Activated naive CD4-positive, alpha-beta T cell treated with anti-CD3 and anti-CD28 coated beads, Interleukin-2, amount 10 ng/mL, durations not matched to agents 7 days and 5 days (primary cell): ENCODE results near the gene FRRS1L.
"Not testable (repeated sequence)": the region's sequence is repeated elsewhere in the genome, so short reads cannot be mapped to it uniquely, and the experiment has no call there.

Experiments
- CTCF ChIA-PET: fragments of 350-600 bp; sonication (Branson Sonifier 250); formaldehyde crosslinking; loops from one replicate; lab custom pipeline; 2021; ENCODE audit warnings: antibody characterized with exemption; lab: Charles Lee
- DNase-seq: peaks from one replicate; pipeline ENCODE4 v3.0.0-alpha.2; 2020
- H3K27ac Mint-ChIP-seq: one replicate; pipeline ENCODE4 v1.8.0; 2021; ENCODE audit warnings: mild to moderate bottlenecking, moderate library complexity, mixed read lengths
- H3K27me3 Mint-ChIP-seq: one replicate; pipeline ENCODE4 v1.8.0; 2021; ENCODE audit warnings: mild to moderate bottlenecking, mixed read lengths
- H3K36me3 Mint-ChIP-seq: one replicate; pipeline ENCODE4 v1.8.0; 2021; ENCODE audit warnings: mixed read lengths
- H3K4me1 Mint-ChIP-seq: one replicate; pipeline ENCODE4 v1.8.0; 2021; ENCODE audit warnings: mixed read lengths
- H3K4me3 Mint-ChIP-seq: one replicate; pipeline ENCODE4 v1.8.0; 2021; ENCODE audit warnings: mild to moderate bottlenecking, moderate library complexity, mixed read lengths
- H3K9me3 Mint-ChIP-seq: one replicate; pipeline ENCODE4 v1.8.0; 2021; ENCODE audit warnings: mixed read lengths

The FRRS1L gene

GRCh38 chr9:109134167-109134578 is 32.9 kb downstream of the FRRS1L start:
- Mint-ChIP-seq H3K4me3 (no peak overlapping the region), H3K36me3 (no peaks in the 10 kb centered on the region), H3K4me1 (peaks cover 11% of the 10 kb centered on the region), H3K27me3 (peaks cover 3% of the 10 kb centered on the region), H3K27ac (no peak overlapping the region), H3K9me3 (no peaks in the 10 kb centered on the region)
- no peak for DNase-seq
- CTCF ChIA-PET, result no interaction called here

- peaks cover 8% of the 10 kb centered on the region for H3K27me3 Mint-ChIP-seq
- peaks cover 11% of the 10 kb centered on the region for H3K4me1 Mint-ChIP-seq
- no peak overlapping the region for H3K4me3 Mint-ChIP-seq
- CTCF ChIA-PET, result interaction anchor here (0.6 kb wide), 1 partner anchor 14 kb away, joined by 3 read pairs; the partner anchor contains the start of gene TMEM245
- H3K9me3 Mint-ChIP-seq, result no peaks in the 10 kb centered on the region
- no peak for DNase-seq
- no peak overlapping the region for H3K27ac Mint-ChIP-seq
- no peaks in the 10 kb centered on the region for H3K36me3 Mint-ChIP-seq
Measured at GRCh38 chr9:109133533-109133932, 33.5 kb downstream of the FRRS1L start.

- Mint-ChIP-seq H3K27ac (no peak overlapping the region), H3K36me3 (no peaks in the 10 kb centered on the region), H3K27me3 (peaks cover 8% of the 10 kb centered on the region), H3K4me1 (peaks cover 11% of the 10 kb centered on the region), H3K4me3 (no peak overlapping the region), H3K9me3 (no peaks in the 10 kb centered on the region)
- DNase-seq, result no peak
- CTCF ChIA-PET, result interaction anchor here (0.6 kb wide), 1 partner anchor 13 kb away, joined by 3 read pairs; the partner anchor contains the start of gene TMEM245
Measured at GRCh38 chr9:109132567-109133021, 34.5 kb downstream of the FRRS1L start.

- no peak for DNase-seq
- H3K27me3 Mint-ChIP-seq, result peaks cover 8% of the 10 kb centered on the region
- H3K9me3 Mint-ChIP-seq, result no peaks in the 10 kb centered on the region
- no peak overlapping the region for H3K4me3 Mint-ChIP-seq
- no peak overlapping the region for H3K27ac Mint-ChIP-seq
- CTCF ChIA-PET, result no interaction called here
- peaks cover 11% of the 10 kb centered on the region for H3K4me1 Mint-ChIP-seq
- H3K36me3 Mint-ChIP-seq, result no peaks in the 10 kb centered on the region
Measured at GRCh38 chr9:109129470-109130197, 37.4 kb downstream of the FRRS1L start.

GRCh38 chr9:109126671-109127070 is 40.4 kb downstream of the FRRS1L start:
- H3K4me3 Mint-ChIP-seq, DNase-seq, CTCF ChIA-PET, H3K36me3 Mint-ChIP-seq, H3K27me3 Mint-ChIP-seq, H3K4me1 Mint-ChIP-seq, H3K9me3 Mint-ChIP-seq, H3K27ac Mint-ChIP-seq: not testable (repeated sequence)

- no peaks in the 10 kb centered on the region for H3K9me3 Mint-ChIP-seq
- peaks cover 18% of the 10 kb centered on the region for H3K4me1 Mint-ChIP-seq
- CTCF ChIA-PET, result interaction anchor here (1.8 kb wide), 1 partner anchor 74 kb away, joined by 5 read pairs; no protein-coding TSS in a partner anchor
- no peaks in the 10 kb centered on the region for H3K36me3 Mint-ChIP-seq
- no peak for DNase-seq
- H3K27ac Mint-ChIP-seq, result no peak overlapping the region
- no peak overlapping the region for H3K4me3 Mint-ChIP-seq
- peaks cover 7% of the 10 kb centered on the region for H3K27me3 Mint-ChIP-seq
Measured at GRCh38 chr9:109124121-109124520, 42.9 kb downstream of the FRRS1L start.

- no peak for DNase-seq
- H3K4me3 Mint-ChIP-seq, result no peak overlapping the region
- no peaks in the 10 kb centered on the region for H3K27me3 Mint-ChIP-seq
- H3K36me3 Mint-ChIP-seq, result peaks cover 6% of the 10 kb centered on the region
- H3K4me1 Mint-ChIP-seq, result peaks cover 23% of the 10 kb centered on the region
- CTCF ChIA-PET, result no interaction called here
- H3K27ac Mint-ChIP-seq, result no peak overlapping the region
- no peaks in the 10 kb centered on the region for H3K9me3 Mint-ChIP-seq
Measured at GRCh38 chr9:109122726-109123621, 44.1 kb downstream of the FRRS1L start.

GRCh38 chr9:109121232-109121796 is 45.7 kb downstream of the FRRS1L start:
- H3K27me3 Mint-ChIP-seq, result no peaks in the 10 kb centered on the region
- CTCF ChIA-PET, result interaction anchor here (0.6 kb wide), 1 partner anchor 172 kb away, joined by 3 read pairs; no protein-coding TSS in a partner anchor
- no peak overlapping the region for H3K27ac Mint-ChIP-seq
- no peaks in the 10 kb centered on the region for H3K9me3 Mint-ChIP-seq
- peaks cover 40% of the 10 kb centered on the region for H3K4me1 Mint-ChIP-seq
- peaks cover 16% of the 10 kb centered on the region for H3K36me3 Mint-ChIP-seq
- H3K4me3 Mint-ChIP-seq, result no peak overlapping the region
- DNase-seq, result no peak

GRCh38 chr9:109120204-109120789 is 46.8 kb downstream of the FRRS1L start:
- peak overlapping the region; percentile 97 for H3K4me3 Mint-ChIP-seq
- H3K9me3 Mint-ChIP-seq, result no peaks in the 10 kb centered on the region
- no peak for DNase-seq
- CTCF ChIA-PET, result interaction anchor here (0.6 to 1.7 kb wide), 4 partner anchors 13 to 109 kb away, joined by 3 to 4 read pairs (median 4); no protein-coding TSS in a partner anchor
- no peaks in the 10 kb centered on the region for H3K27me3 Mint-ChIP-seq
- H3K27ac Mint-ChIP-seq, result peak overlapping the region; percentile 76
- peaks cover 21% of the 10 kb centered on the region for H3K36me3 Mint-ChIP-seq
- H3K4me1 Mint-ChIP-seq, result peaks cover 47% of the 10 kb centered on the region

GRCh38 chr9:109119439-109120203 is 47.4 kb downstream of the FRRS1L start, which contains the start of gene TMEM245:
TSS of gene TMEM245 (minus strand) at chr9:109119947. CDS start at chr9:109119913, 34 bp downstream.
- no peaks in the 10 kb centered on the region for H3K9me3 Mint-ChIP-seq

GRCh38 chr9:109118808-109119438 is 48.1 kb downstream of the FRRS1L start:
- Mint-ChIP-seq H3K4me1 (peaks cover 60% of the 10 kb centered on the region), H3K27me3 (no peaks in the 10 kb centered on the region), H3K9me3 (no peaks in the 10 kb centered on the region), H3K4me3 (peak overlapping the region; percentile 97), H3K36me3 (peaks cover 31% of the 10 kb centered on the region), H3K27ac (peak overlapping the region; percentile 90)
- CTCF ChIA-PET, result interaction anchor here (0.7 to 1.9 kb wide), 6 partner anchors 10 to 107 kb away, joined by 3 to 9 read pairs (median 4); no protein-coding TSS in a partner anchor
- peak; percentile 27 for DNase-seq

More at GRCh38 chr9:109119439-109120203, 47.4 kb downstream of the FRRS1L start, which contains the start of gene TMEM245:
- Mint-ChIP-seq H3K27ac (peak within 1 kb of the TSS; percentile 90), H3K27me3 (no peaks in the 10 kb centered on the region), H3K4me3 (peak within 1 kb of the TSS; percentile 97), H3K4me1 (peaks cover 53% of the 10 kb centered on the region), H3K36me3 (peaks cover 24% of the 10 kb centered on the region)
- CTCF ChIA-PET, result interaction anchor here (0.6 to 1.7 kb wide), 4 partner anchors 13 to 109 kb away, joined by 3 to 4 read pairs (median 4); no protein-coding TSS in a partner anchor
- DNase-seq, result peak; percentile 98
